CD8-positive, alpha-beta memory T cell (primary cell): ENCODE data around the gene PPFIA1. TPM values are rescaled to one million over a fixed set of nuclear protein-coding genes. Genes with fewer than 3 reads are reported as not detected.
A peak's percentile ranks its signal among the peaks of the same experiment; 100 is the strongest.

Experiments
- CTCF ChIA-PET: fragments of 350-600 bp; sonication (Branson Sonifier 250); formaldehyde crosslinking; loops from one replicate; lab custom pipeline; 2021; ENCODE audit warnings: antibody characterized with exemption; lab: Charles Lee
- POLR2A ChIA-PET: fragments of 350-600 bp; sonication (Branson Sonifier 250); formaldehyde crosslinking; loops from one replicate; lab custom pipeline; 2021; ENCODE audit warnings: antibody characterized with exemption; lab: Charles Lee
- DNase-seq, 5 donors: peaks; one replicate each; pipeline versions ENCODE4 v3.0.0 to v3.0.0-alpha.2; 2020 to 2022; ENCODE audit warnings: mixed read lengths in 1 of 5
- H3K27ac ChIP-seq: one replicate; pipeline ENCODE4 v1.7.0; 2013; ENCODE audit warnings: low read depth, mild to moderate bottlenecking, low read length, moderate library complexity
- H3K27me3 ChIP-seq: 2 replicates; pipeline ENCODE4 v1.7.0; 2013; ENCODE audit warnings: low read length, mild to moderate bottlenecking; ENCODE audit not compliant: insufficient read depth, poor library complexity, severe bottlenecking
- H3K36me3 ChIP-seq: 2 replicates; pipeline ENCODE4 v1.7.0; 2013; ENCODE audit warnings: mild to moderate bottlenecking, low read length, moderate library complexity; ENCODE audit not compliant: insufficient read depth
- H3K4me1 ChIP-seq: 2 replicates; pipeline ENCODE4 v1.7.0; 2013; ENCODE audit warnings: mild to moderate bottlenecking, low read length, moderate library complexity; ENCODE audit not compliant: insufficient read depth
- H3K4me3 ChIP-seq: 2 replicates; pipeline ENCODE4 v1.7.0; 2013; ENCODE audit warnings: mild to moderate bottlenecking, low read length
- H3K9me3 ChIP-seq: 2 replicates; pipeline ENCODE4 v1.7.0; 2013; ENCODE audit warnings: mild to moderate bottlenecking, low read length
- H3K27ac Mint-ChIP-seq, 8 donors: one replicate each; pipeline ENCODE4 v1.8.0; 2020 to 2021; ENCODE audit warnings: mixed read lengths in 8 of 8, mild to moderate bottlenecking in 6 of 8, inconsistent platforms in 3 of 8, moderate library complexity in 3 of 8
- H3K27me3 Mint-ChIP-seq, 2 donors: one replicate each; pipeline ENCODE4 v1.8.0; 2020 to 2021; ENCODE audit warnings: mixed read lengths in 2 of 2, mild to moderate bottlenecking in 1 of 2, moderate library complexity in 1 of 2
- H3K36me3 Mint-ChIP-seq, 3 donors: one replicate each; pipeline ENCODE4 v1.8.0; 2020 to 2021; ENCODE audit warnings: mixed read lengths in 3 of 3, inconsistent platforms in 1 of 3, mild to moderate bottlenecking in 1 of 3
- H3K4me1 Mint-ChIP-seq, 3 donors: one replicate each; pipeline ENCODE4 v1.8.0; 2020 to 2021; ENCODE audit warnings: mixed read lengths in 3 of 3, inconsistent platforms in 1 of 3, mild to moderate bottlenecking in 1 of 3
- H3K4me3 Mint-ChIP-seq, 7 donors: one replicate each; pipeline ENCODE4 v1.8.0; 2020 to 2021; ENCODE audit warnings: mixed read lengths in 7 of 7, mild to moderate bottlenecking in 6 of 7, moderate library complexity in 4 of 7, inconsistent platforms in 2 of 7
- H3K9me3 Mint-ChIP-seq, 5 donors: one replicate each; pipeline ENCODE4 v1.8.0; 2020 to 2022; ENCODE audit warnings: mixed read lengths in 5 of 5, mild to moderate bottlenecking in 3 of 5, moderate library complexity in 2 of 5, inconsistent platforms in 1 of 5
- polyA plus RNA-seq: library from polyadenylated mRNA; unstranded; fragments of 300-500 nt; fragmentation: Illumina TruSeq; gene quantifications from one replicate; pipeline ENCODE4 v1.2.3, GENCODE V29; 2021
- total RNA-seq, 2 experiments: library from RNA; stranded (reverse); gene quantifications; one replicate each; pipeline ENCODE4 v1.2.3, GENCODE V29; 2021

PPFIA1 gene
- total and polyA plus RNA-seq, 3 experiments from 2014 or later: 18.8 to 44.4 (median 39.9) TPM

DNA sequence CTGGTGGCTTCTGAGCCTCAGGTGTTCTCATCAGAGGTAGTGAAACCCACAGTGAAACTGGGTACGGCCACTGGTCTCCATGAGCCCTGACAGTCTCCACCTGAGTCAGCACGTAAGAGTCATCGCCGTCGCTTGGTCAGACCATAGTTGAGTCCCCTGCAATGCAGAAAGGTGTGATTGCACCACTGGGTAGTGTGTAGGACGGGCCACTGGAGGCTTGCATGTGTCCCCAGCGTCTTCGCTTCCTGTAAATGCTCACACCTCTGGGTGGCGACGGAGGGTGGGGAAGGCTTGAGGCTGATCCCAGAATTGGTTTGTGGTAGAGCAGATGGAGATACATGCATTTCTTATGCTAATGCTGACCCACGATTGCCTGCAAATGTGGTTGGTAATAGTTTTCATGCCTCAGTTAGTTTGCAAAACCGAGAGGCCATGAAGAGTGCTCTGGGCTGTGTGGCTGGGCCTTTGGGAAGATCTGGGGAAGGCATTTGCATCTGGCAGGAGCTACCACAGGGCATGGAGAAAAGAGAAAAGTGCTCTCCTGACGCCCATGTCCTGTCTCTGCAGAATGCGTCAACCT, 154.4 kb downstream of the PPFIA1 start:
- peak overlapping the region in 1 of 7 donors; percentile 30 for H3K4me3 Mint-ChIP-seq
- CTCF ChIA-PET: no interaction called here

DNA sequence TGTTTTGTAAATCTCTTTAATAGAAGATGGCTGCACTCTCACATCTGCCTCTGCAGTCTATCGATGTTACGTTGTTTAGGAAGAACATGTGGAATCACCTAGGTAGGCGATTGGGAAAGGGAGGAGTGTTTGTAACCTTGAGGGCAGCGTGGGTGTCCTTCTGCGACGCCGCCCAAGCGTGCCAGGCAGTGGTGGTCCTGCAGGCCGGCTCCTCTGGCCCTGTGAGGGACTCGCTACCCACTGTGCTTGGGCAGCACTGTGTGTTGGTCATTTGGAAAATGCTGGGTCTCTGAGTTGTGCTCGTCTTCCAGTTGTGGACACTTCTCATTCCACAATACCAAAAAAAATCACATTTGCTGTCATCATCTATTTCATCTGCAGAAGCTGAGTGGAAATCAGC, 156.9 kb downstream of the PPFIA1 start:
- H3K27me3 Mint-ChIP-seq: peaks cover 16 to 26% of the 10 kb centered on the region in 2 donors
- Histone ChIP-seq H3K4me1 (peaks cover 7% of the 10 kb centered on the region), H3K9me3 (no peaks in the 10 kb centered on the region), H3K27me3 (no peaks in the 10 kb centered on the region), H3K4me3 (no peak overlapping the region), H3K27ac (no peak overlapping the region), H3K36me3 (no peaks in the 10 kb centered on the region)
- DNase-seq: no peak
- CTCF ChIA-PET: no interaction called here
- POLR2A ChIA-PET: no interaction called here
- H3K36me3 Mint-ChIP-seq: no peaks in the 10 kb centered on the region
- peaks cover 0 to 14% (median 13%) of the 10 kb centered on the region in 3 donors for H3K4me1 Mint-ChIP-seq
- H3K4me3 Mint-ChIP-seq: no peak overlapping the region
- H3K27ac Mint-ChIP-seq: no peak overlapping the region
- H3K9me3 Mint-ChIP-seq: no peaks in the 10 kb centered on the region

More for the DNA sequence above, 154.4 kb downstream of the PPFIA1 start:
- H3K4me3 ChIP-seq: no peak overlapping the region
- DNase-seq: no peak
- H3K4me1 Mint-ChIP-seq: peaks cover 0 to 14% (median 13%) of the 10 kb centered on the region in 3 donors
- H3K27ac Mint-ChIP-seq: no peak overlapping the region
- peaks cover 18 to 26% of the 10 kb centered on the region in 2 donors for H3K27me3 Mint-ChIP-seq
- H3K4me1 ChIP-seq: peaks cover 7% of the 10 kb centered on the region
- H3K27me3 ChIP-seq: no peaks in the 10 kb centered on the region
- no peak overlapping the region for H3K27ac ChIP-seq
- H3K36me3 Mint-ChIP-seq: no peaks in the 10 kb centered on the region
- H3K9me3 Mint-ChIP-seq: no peaks in the 10 kb centered on the region
- no peaks in the 10 kb centered on the region for H3K9me3 ChIP-seq
- H3K36me3 ChIP-seq: no peaks in the 10 kb centered on the region
- POLR2A ChIA-PET: no interaction called here

DNA sequence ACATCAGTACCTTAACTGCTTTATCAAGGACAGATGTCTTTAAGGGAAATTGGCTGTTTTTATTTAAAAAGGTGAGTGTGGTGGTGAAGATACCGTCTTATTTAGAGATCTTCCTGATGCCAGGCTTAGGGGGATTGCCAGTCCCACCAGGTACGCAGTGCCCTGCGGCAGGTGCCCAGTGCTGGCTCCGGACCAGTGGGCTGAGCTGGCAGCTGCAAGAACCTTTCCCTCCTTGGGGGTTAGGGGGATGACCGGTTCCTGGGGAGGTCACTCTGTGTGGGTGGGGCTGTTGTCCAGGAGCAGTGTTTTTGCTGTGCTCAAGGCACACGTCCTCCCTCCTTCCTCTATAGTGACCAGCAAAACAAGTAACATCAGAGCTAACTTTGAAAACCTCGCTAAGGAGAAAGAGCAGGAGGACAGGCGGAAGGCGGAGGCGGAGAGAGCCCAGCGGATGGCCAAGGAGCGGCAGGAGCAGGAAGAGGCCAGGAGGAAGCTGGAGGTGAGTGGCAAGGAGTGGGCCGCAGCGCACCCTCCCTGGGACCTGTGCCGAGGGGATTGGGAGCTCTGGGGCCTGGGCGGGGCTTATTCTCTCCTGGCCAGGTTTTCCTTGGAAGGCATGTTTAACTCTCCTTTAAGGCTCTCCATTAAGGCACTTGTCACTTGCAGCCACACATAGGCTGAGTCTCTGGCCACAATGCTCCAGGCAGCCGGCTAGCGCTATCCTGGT, 158.4 kb downstream of the PPFIA1 start:
- peaks cover 18 to 26% of the 10 kb centered on the region in 2 donors for H3K27me3 Mint-ChIP-seq
- POLR2A ChIA-PET: no interaction called here
- no peak overlapping the region for H3K27ac ChIP-seq
- H3K9me3 Mint-ChIP-seq: no peaks in the 10 kb centered on the region
- no peak overlapping the region for H3K4me3 ChIP-seq
- no peak overlapping the region for H3K27ac Mint-ChIP-seq
- H3K36me3 Mint-ChIP-seq: no peaks in the 10 kb centered on the region
- peaks cover 7% of the 10 kb centered on the region for H3K4me1 ChIP-seq
- CTCF ChIA-PET: no interaction called here
- DNase-seq: no peak
- H3K36me3 ChIP-seq: no peaks in the 10 kb centered on the region
- no peaks in the 10 kb centered on the region for H3K9me3 ChIP-seq
- H3K27me3 ChIP-seq: no peaks in the 10 kb centered on the region
- H3K4me3 Mint-ChIP-seq: no peak overlapping the region
- peaks cover 0 to 14% (median 12%) of the 10 kb centered on the region in 3 donors for H3K4me1 Mint-ChIP-seq

DNA sequence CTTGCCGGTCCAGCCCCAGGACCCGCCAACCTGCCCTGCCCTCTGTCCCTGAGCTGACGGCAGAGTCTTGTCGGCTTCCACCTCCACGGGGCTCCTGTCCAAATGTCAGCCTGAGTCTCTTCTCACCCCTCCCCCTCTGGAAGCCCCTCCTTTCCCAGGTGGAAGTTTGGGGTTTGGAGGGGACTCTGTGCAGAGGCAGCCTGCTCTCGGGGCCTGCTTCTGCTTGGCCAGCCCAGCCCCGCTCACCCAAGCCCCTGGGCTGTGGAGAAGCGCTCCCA, 158.9 kb downstream of the PPFIA1 start:
- Histone ChIP-seq H3K27me3 (no peaks in the 10 kb centered on the region), H3K36me3 (no peaks in the 10 kb centered on the region), H3K4me3 (no peak overlapping the region), H3K9me3 (no peaks in the 10 kb centered on the region), H3K4me1 (peaks cover 7% of the 10 kb centered on the region), H3K27ac (no peak overlapping the region)
- no peak for DNase-seq
- ChIA-PET CTCF (no interaction called here), POLR2A (no interaction called here)
- Mint-ChIP-seq H3K27me3 (peaks cover 15 to 24% of the 10 kb centered on the region in 2 donors), H3K27ac (no peak overlapping the region), H3K9me3 (no peaks in the 10 kb centered on the region), H3K4me3 (no peak overlapping the region), H3K36me3 (no peaks in the 10 kb centered on the region), H3K4me1 (peaks cover 0 to 10% (median 10%) of the 10 kb centered on the region in 3 donors)

DNA sequence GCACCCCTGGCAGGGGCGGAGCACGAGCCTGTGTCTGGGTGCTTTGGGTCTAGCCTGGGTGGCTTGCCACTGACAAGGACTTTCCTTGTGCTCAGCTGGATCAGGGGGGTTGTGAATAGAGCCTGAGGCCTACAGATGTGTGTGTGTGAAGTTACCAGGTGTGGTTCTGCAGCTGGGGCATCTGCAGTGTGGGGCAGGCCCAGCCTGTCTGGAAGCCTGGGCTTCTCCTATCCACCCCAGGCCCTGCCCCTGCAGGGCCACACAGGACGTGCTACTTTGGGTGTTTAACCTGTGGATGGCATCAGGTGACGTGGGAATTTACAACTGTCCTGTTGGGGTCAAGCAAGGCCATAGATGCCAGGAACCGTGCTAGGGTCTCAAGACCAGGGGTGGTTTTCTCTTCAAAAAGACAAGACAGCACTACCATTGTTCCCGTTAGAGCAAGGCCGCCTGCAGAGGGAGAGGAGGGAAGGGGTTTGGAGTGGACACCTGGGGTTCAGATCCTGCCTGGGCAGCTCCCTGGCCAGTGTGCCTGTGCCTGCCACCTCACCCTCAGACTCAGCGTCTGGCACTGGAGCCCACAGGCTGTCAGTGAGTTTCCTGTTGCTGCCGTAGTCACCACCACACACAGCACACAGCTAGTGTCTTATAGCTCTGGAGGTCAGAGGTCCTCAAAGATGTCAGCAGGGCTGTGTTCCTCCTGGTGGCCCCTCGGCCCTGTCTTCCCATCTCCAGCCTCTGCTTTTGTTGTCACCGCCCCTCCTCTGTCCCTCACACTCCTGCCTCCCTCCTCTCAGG, 159.4 kb downstream of the PPFIA1 start:
- H3K4me1 Mint-ChIP-seq: peaks cover 0 to 6% (median 4%) of the 10 kb centered on the region in 3 donors
- peaks cover 14 to 23% of the 10 kb centered on the region in 2 donors for H3K27me3 Mint-ChIP-seq
- no peak for DNase-seq
- no peaks in the 10 kb centered on the region for H3K27me3 ChIP-seq
- CTCF ChIA-PET: no interaction called here
- H3K9me3 Mint-ChIP-seq: no peaks in the 10 kb centered on the region
- H3K36me3 ChIP-seq: no peaks in the 10 kb centered on the region
- H3K4me1 ChIP-seq: peaks cover 1% of the 10 kb centered on the region
- H3K27ac ChIP-seq: no peak overlapping the region
- no peak overlapping the region for H3K4me3 ChIP-seq
- H3K9me3 ChIP-seq: no peaks in the 10 kb centered on the region
- POLR2A ChIA-PET: no interaction called here
- no peak overlapping the region for H3K4me3 Mint-ChIP-seq
- H3K36me3 Mint-ChIP-seq: no peaks in the 10 kb centered on the region
- no peak overlapping the region for H3K27ac Mint-ChIP-seq

DNA sequence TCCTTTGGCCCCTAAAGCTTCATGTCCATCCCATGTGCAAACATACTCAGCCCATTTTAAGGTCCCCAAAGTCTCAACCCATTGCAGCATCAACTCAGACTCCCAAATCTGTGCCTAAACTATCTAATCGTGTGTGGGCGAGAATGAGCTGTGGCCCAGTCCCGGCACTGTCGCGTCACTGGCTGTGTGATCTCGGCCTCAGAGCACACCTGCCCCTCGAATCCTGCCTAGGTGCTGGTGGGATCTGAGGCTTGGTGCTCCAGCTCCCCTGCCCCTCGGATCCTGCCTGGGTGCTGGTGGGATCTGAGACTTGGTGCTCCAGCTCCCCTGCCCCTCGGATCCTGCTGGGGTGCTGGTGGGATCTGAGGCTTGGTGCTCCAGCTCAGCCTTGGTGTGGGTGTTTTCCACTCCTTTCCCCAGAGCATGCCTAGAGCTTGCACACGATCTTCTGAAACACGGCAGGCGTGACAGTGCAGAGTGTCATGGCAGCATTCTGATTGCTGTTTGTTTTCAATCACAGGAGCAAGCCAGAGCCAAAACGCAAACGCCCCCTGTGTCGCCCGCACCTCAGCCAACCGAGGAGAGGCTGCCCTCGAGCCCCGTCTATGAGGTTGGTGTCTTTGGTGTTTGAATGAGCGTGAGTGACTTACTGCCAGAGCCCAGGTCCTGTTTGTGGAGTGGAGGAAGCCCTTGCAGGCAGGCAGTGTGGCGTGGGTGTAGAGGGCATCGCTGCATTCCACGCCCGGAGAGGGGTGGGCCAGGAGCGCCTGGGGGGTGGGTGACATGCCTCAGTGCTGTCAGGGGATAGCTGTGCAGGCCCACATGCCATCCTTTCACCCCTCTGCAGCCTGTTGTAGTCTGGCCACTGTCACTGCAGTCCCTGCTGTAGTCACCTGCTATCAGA, 160.4 kb downstream of the PPFIA1 start:
- Histone ChIP-seq H3K27ac (no peak overlapping the region), H3K36me3 (no peaks in the 10 kb centered on the region), H3K4me3 (no peak overlapping the region), H3K27me3 (no peaks in the 10 kb centered on the region), H3K4me1 (no peaks in the 10 kb centered on the region), H3K9me3 (no peaks in the 10 kb centered on the region)
- CTCF ChIA-PET: no interaction called here
- DNase-seq: no peak
- H3K27ac Mint-ChIP-seq: no peak overlapping the region
- H3K27me3 Mint-ChIP-seq: peaks cover 14 to 18% of the 10 kb centered on the region in 2 donors
- no peaks in the 10 kb centered on the region for H3K36me3 Mint-ChIP-seq
- no peaks in the 10 kb centered on the region for H3K9me3 Mint-ChIP-seq
- no peak overlapping the region for H3K4me3 Mint-ChIP-seq
- POLR2A ChIA-PET: no interaction called here
- no peaks in the 10 kb centered on the region for H3K4me1 Mint-ChIP-seq

DNA sequence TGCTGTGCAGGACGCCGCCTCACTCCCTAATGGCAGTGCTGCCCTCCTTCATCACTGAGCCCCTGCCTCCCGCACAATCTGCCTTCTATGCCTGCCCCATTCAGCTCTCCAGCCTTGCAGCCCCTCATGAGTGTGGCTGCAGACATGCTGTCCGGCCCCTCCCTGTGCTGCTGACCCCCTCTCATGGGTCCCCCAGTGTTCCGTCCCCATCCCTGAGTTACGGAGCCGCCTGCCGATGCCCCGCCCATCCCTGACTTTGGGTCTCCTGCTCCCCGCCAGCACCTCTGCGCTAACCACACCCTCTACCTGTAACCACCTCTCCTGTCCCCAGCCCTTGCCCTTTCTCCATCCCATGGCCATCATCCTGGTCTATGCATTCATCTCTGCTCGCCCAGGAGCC, 161.1 kb downstream of the PPFIA1 start:
- H3K4me1 ChIP-seq: no peaks in the 10 kb centered on the region
- peaks cover 14 to 18% of the 10 kb centered on the region in 2 donors for H3K27me3 Mint-ChIP-seq
- no peaks in the 10 kb centered on the region for H3K27me3 ChIP-seq
- peak overlapping the region in 2 of 8 donors; percentile 64 to 88 for H3K27ac Mint-ChIP-seq
- H3K4me3 Mint-ChIP-seq: no peak overlapping the region
- H3K36me3 Mint-ChIP-seq: no peaks in the 10 kb centered on the region
- POLR2A ChIA-PET: interaction anchor here (0.5 kb wide), 1 partner anchor 37 kb away, joined by 4 read pairs; no protein-coding TSS in a partner anchor
- no peaks in the 10 kb centered on the region for H3K4me1 Mint-ChIP-seq
- H3K36me3 ChIP-seq: no peaks in the 10 kb centered on the region
- no peak overlapping the region for H3K27ac ChIP-seq
- no peaks in the 10 kb centered on the region for H3K9me3 Mint-ChIP-seq
- H3K9me3 ChIP-seq: no peaks in the 10 kb centered on the region
- CTCF ChIA-PET: no interaction called here
- no peak for DNase-seq
- H3K4me3 ChIP-seq: no peak overlapping the region
